ENCODE measurements around the gene ZNF185.

GRCh38 chrX:152865232-152865920 lies 32.5 kb upstream of the ZNF185 start:
- no peak for TF ChIP-seq YY1 (IDR thresholded peaks at IDR 0.05; ENCODE audit: insufficient read depth, insufficient read length)
- TF ChIP-seq SUZ12 (IDR thresholded peaks at IDR 0.05; ENCODE audit: extremely low read depth, insufficient read depth, insufficient read length) = no peak
